ENCODE data around the gene OLFM1. TPM values are rescaled to one million over a fixed set of nuclear protein-coding genes. Genes with fewer than 3 reads are reported as not detected.

OLFM1 gene
- total and polyA plus RNA-seq, 4 donors = 7.6 to 24.8 (median 15.8) TPM

- no peaks in the 10 kb centered on the region for H3K36me3 ChIP-seq (ENCODE audit: control insufficient read depth in 4 of 4, insufficient read depth in 4 of 4, low read length in 4 of 4)
- peaks cover 0 to 26% (median 4%) of the 10 kb centered on the region in 3 donors for H3K27me3 ChIP-seq (ENCODE audit: control insufficient read depth in 3 of 3, insufficient read depth in 3 of 3, low read length in 2 of 3)
- no peak overlapping the region for H3K4me3 ChIP-seq
- 70 to 77% methylated on average over 28 to 29 of the region's 29 CpGs for WGBS, 2 donors
- TF ChIP-seq, protein P1, sequence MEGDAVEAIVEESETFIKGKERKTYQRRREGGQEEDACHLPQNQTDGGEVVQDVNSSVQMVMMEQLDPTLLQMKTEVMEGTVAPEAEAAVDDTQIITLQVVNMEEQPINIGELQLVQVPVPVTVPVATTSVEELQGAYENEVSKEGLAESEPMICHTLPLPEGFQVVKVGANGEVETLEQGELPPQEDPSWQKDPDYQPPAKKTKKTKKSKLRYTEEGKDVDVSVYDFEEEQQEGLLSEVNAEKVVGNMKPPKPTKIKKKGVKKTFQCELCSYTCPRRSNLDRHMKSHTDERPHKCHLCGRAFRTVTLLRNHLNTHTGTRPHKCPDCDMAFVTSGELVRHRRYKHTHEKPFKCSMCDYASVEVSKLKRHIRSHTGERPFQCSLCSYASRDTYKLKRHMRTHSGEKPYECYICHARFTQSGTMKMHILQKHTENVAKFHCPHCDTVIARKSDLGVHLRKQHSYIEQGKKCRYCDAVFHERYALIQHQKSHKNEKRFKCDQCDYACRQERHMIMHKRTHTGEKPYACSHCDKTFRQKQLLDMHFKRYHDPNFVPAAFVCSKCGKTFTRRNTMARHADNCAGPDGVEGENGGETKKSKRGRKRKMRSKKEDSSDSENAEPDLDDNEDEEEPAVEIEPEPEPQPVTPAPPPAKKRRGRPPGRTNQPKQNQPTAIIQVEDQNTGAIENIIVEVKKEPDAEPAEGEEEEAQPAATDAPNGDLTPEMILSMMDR (IDR thresholded peaks at IDR 0.05; ENCODE audit: control extremely low read depth, extremely low read depth) = no peak
- peaks cover 0 to 2% (median 0%) of the 10 kb centered on the region in 4 donors for H3K9me3 ChIP-seq (ENCODE audit: control insufficient read depth in 4 of 4, insufficient read depth in 3 of 4, low read length in 3 of 4)
- peaks cover 0 to 45% (median 0%) of the 10 kb centered on the region in 5 donors for H3K4me1 ChIP-seq (ENCODE audit: control insufficient read depth in 5 of 5, insufficient read depth in 5 of 5, low read length in 5 of 5)
- no peak overlapping the region for H3K27ac ChIP-seq (ENCODE audit: low read depth in 1 of 2, low read length in 1 of 2)
- H3K9ac ChIP-seq (ENCODE audit: insufficient read depth in 1 of 2, low read length in 2 of 2) = no peak overlapping the region
- ATAC-seq (ENCODE audit: insufficient read depth, low FRiP score) (no peak), DNase-seq (no peak)
Measured at GRCh38 chr9:135106551-135107270, 19.2 kb downstream of the OLFM1 start.

DNA sequence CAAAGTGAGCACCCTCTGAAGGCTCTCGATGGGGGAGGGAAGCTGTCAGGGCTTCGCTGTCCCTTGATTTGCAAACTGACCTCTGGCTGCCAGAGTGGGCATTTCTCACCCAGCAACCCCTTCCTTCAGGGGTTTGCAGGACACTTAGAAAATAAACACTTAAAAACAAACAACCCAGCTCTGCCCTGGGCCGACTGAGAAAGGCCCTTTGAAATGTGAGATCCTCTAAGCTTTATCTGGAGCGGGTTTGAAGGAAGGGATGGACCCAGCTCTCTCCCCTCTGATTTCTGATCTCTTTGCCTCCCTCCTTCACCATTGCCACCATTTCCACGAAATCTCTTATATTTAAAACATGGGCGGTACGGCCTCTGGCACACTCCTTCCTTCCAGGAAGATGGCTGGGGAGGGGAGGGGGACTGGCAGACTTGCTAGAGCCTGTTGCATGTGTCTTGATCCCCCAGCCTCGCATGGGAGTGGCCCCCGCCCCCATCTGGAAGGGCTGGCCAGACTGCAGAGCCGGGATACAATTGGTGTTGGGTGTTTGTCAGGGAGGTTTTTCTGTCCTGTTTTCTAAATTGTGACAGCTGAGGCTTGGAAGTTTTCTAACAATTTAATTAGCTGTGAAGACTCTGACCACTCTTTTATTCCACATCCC lies 20.2 kb downstream of the OLFM1 start:
- H3K9ac ChIP-seq (ENCODE audit: insufficient read depth in 1 of 2, low read length in 2 of 2) = no peak overlapping the region
- H3K9me3 ChIP-seq (ENCODE audit: control insufficient read depth in 4 of 4, insufficient read depth in 3 of 4, low read length in 3 of 4) = peaks cover 0 to 2% (median 0%) of the 10 kb centered on the region in 4 donors
- TF ChIP-seq, protein P1 (IDR thresholded peaks at IDR 0.05; ENCODE audit: control extremely low read depth, extremely low read depth) = no peak
- 22 to 31% methylated on average over 10 of the region's 10 CpGs for WGBS, 2 donors
- DNase-seq (peak; percentile 53 to 66 (median 61)), ATAC-seq (ENCODE audit: insufficient read depth, low FRiP score) (no peak)
- H3K36me3 ChIP-seq (ENCODE audit: control insufficient read depth in 4 of 4, insufficient read depth in 4 of 4, low read length in 4 of 4) = no peaks in the 10 kb centered on the region
- no peak overlapping the region for H3K4me3 ChIP-seq
- peaks cover 0 to 26% (median 4%) of the 10 kb centered on the region in 3 donors for H3K27me3 ChIP-seq (ENCODE audit: control insufficient read depth in 3 of 3, insufficient read depth in 3 of 3, low read length in 2 of 3)
- peaks cover 0 to 45% (median 0%) of the 10 kb centered on the region in 5 donors for H3K4me1 ChIP-seq (ENCODE audit: control insufficient read depth in 5 of 5, insufficient read depth in 5 of 5, low read length in 5 of 5)
- H3K27ac ChIP-seq (ENCODE audit: low read depth in 1 of 2, low read length in 1 of 2) = no peak overlapping the region

DNA sequence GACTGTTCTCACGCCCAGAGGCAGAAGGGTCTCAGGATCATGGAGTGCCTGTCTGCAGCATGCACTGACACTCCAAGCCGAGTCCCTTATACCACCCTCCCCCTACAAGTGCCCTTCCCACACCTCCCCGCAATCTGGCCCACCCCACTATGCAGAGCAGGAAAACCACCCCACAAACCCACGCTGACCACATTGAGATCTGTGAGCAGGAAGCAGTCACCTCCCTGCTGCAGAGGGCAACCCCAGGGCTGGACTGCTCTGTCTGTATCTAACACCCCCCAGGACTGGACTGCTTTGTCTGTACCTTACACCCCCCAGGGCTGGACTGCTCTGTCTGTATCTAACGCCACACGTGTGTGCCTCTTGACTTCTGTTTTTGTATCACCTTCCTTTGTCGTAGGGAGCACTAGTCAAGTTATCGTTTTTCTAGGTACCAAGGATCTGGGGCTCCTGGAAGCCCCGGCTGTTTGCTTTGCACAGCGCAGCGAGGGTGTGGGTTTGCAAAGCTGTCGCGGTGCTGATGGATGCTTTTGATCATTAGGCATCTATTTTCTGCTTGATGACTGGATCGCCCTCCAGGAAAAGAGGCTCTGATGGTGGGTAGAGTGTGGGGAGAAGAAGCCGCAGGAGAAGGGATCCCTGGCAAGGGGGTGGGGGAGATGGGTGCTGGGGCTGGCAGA lies 21.5 kb downstream of the OLFM1 start:
- no peak for DNase-seq
- H3K27ac ChIP-seq (ENCODE audit: low read depth in 1 of 2, low read length in 1 of 2) = no peak overlapping the region
- TF ChIP-seq, protein P1 (IDR thresholded peaks at IDR 0.05; ENCODE audit: control extremely low read depth, extremely low read depth) = no peak
- no peaks in the 10 kb centered on the region for H3K36me3 ChIP-seq (ENCODE audit: control insufficient read depth in 4 of 4, insufficient read depth in 4 of 4, low read length in 4 of 4)
- peaks cover 0 to 24% (median 4%) of the 10 kb centered on the region in 3 donors for H3K27me3 ChIP-seq (ENCODE audit: control insufficient read depth in 3 of 3, insufficient read depth in 3 of 3, low read length in 2 of 3)
- no peak overlapping the region for H3K9ac ChIP-seq (ENCODE audit: insufficient read depth in 1 of 2, low read length in 2 of 2)
- 44% methylated on average over 15 of the region's 15 CpGs for WGBS, 2 donors
- ATAC-seq (ENCODE audit: insufficient read depth, low FRiP score) = no peak
- H3K4me3 ChIP-seq = no peak overlapping the region
- peaks cover 0 to 2% (median 0%) of the 10 kb centered on the region in 4 donors for H3K9me3 ChIP-seq (ENCODE audit: control insufficient read depth in 4 of 4, insufficient read depth in 3 of 4, low read length in 3 of 4)
- H3K4me1 ChIP-seq (ENCODE audit: control insufficient read depth in 5 of 5, insufficient read depth in 5 of 5, low read length in 5 of 5) = peaks cover 0 to 42% (median 0%) of the 10 kb centered on the region in 5 donors
